Gastrocnemius medialis (tissue), 4 donors: ENCODE results near the gene PHF13. TPM values are rescaled to one million over a fixed set of nuclear protein-coding genes. Genes with fewer than 3 reads are reported as not detected.

Experiments
- ATAC-seq, 2 donors: fragments of 150-250 bp; one replicate each; pipeline ENCODE4 v1.9.1; 2016
- DNase-seq, 2 donors: peaks; one replicate each; pipeline ENCODE4 v3.0.0-alpha.2; 2019
- H3K27ac ChIP-seq, 4 donors: fragments of 200-600 bp; sonication (generic); 1 replicate in 1 of 4; 2 replicates in 3 of 4; pipeline ENCODE4 v1.5.1; 2016 to 2018; ENCODE audit warnings: mild to moderate bottlenecking in 2 of 4, moderate library complexity in 1 of 4
- H3K27me3 ChIP-seq, 3 donors: fragments of 200-600 bp; sonication (generic) in 2 of 3; 1 replicate in 1 of 3; 2 replicates in 2 of 3; pipeline versions ENCODE4 v1.5.1 to v1.6.0; 2016 to 2019; ENCODE audit warnings: mild to moderate bottlenecking in 1 of 3, moderate library complexity in 1 of 3
- H3K36me3 ChIP-seq, 2 donors: fragments of 200-600 bp; sonication (generic) in 1 of 2; one replicate each; pipeline ENCODE4 v1.5.1; 2017 to 2018
- H3K4me1 ChIP-seq, 2 donors: fragments of 200-600 bp; sonication (generic) in 1 of 2; one replicate each; pipeline ENCODE4 v1.5.1; 2016 to 2017; ENCODE audit warnings: mild to moderate bottlenecking in 2 of 2
- H3K4me3 ChIP-seq, 4 donors: fragments of 200-600 bp; sonication (generic) in 3 of 4; 1 replicate in 1 of 4; 2 replicates in 3 of 4; pipeline ENCODE4 v1.5.1; 2016 to 2019; ENCODE audit warnings: mild to moderate bottlenecking in 2 of 4
- H3K9me3 ChIP-seq, 3 donors: fragments of 200-600 bp; sonication (generic) in 2 of 3; 1 replicate in 1 of 3; 2 replicates in 2 of 3; pipeline ENCODE4 v1.5.1; 2016 to 2019
- CTCF ChIP-seq, 5 experiments: fragments of 450-650 bp in 3 of 5; fragments of 200-600 bp in 2 of 5; sonication (generic) in 2 of 5; IDR thresholded peaks in 4 of 5; conservative IDR thresholded peaks in 1 of 5; 1 replicate in 4 of 5; 2 replicates in 1 of 5; pipeline ENCODE4 v1.5.1; 2016 to 2019; ENCODE audit warnings: antibody characterized with exemption in 5 of 5, mild to moderate bottlenecking in 3 of 5, moderate library complexity in 3 of 5
- POLR2A ChIP-seq, 2 donors: fragments of 450-650 bp; IDR thresholded peaks; one replicate each; pipeline ENCODE4 v1.6.1; 2017; ENCODE audit warnings: antibody characterized with exemption in 2 of 2, mild to moderate bottlenecking in 2 of 2, moderate library complexity in 2 of 2
- in situ Hi-C, 4 donors: fragments of 200-750 bp; cut with MboI; loops; one replicate each; pipeline versions ENCODE4 v1.15.0 to v1.8.0; 2017; ENCODE audit warnings: low sequenced_read_pairs in 4 of 4
- intact Hi-C: fragments of 100-400 bp; cut with DNase I; formaldehyde crosslinking; loops from one replicate; pipeline ENCODE4 v1.15.1; 2023; ENCODE audit warnings: low total_unique reads
- total RNA-seq, 4 donors: library from RNA; depleted of rRNA; stranded (reverse); fragments of >200 nt; gene quantifications; one replicate each; pipeline versions ENCODE4 v1.1.0 to v1.2.3, GENCODE V29; 2016

PHF13 gene
- total RNA-seq, 4 donors from 2014 or later, result 4.7 to 8.5 (median 5.3) TPM

GRCh38 chr1:6579374-6580118 lies 34.0 kb upstream of the PHF13 start, which contains the start of gene ZBTB48:
ZBTB48 (plus strand) TSS chr1:6579994; CDS start chr1:6580610, 616 bp downstream.
- peaks cover 17 to 26% of the 10 kb centered on the region in 2 donors for H3K4me1 ChIP-seq
- no peak for TF ChIP-seq CTCF (IDR thresholded peaks at IDR 0.05 in 4 of 5, conservative IDR thresholded peaks at IDR 0.05 in 1 of 5)
- TF ChIP-seq POLR2A (IDR thresholded peaks at IDR 0.05), result peak; percentile 95 to 97

GRCh38 chr1:6580119-6580592 lies 33.4 kb upstream of the PHF13 start:
- Histone ChIP-seq H3K27me3 (no peaks in the 10 kb centered on the region), H3K9me3 (no peaks in the 10 kb centered on the region), H3K4me1 (peaks cover 17 to 33% of the 10 kb centered on the region in 2 donors), H3K27ac (peak overlapping the region; percentile 91 to 98 (median 96)), H3K36me3 (no peaks in the 10 kb centered on the region), H3K4me3 (peak overlapping the region; percentile 80 to 94 (median 86))
- in situ Hi-C loops (loop anchor here in 1 of 4 donors (10.0 kb wide), 1 partner anchor 55 kb away; no protein-coding TSS in a partner anchor), intact Hi-C loops (loop anchor here (2.0 to 5.0 kb wide), 2 partner anchors 21 to 47 kb away; no protein-coding TSS in a partner anchor)
- TF ChIP-seq POLR2A (IDR thresholded peaks at IDR 0.05) (no peak), CTCF (IDR thresholded peaks at IDR 0.05 in 4 of 5, conservative IDR thresholded peaks at IDR 0.05 in 1 of 5) (no peak)
- ATAC-seq, result peak; percentile 30 to 47
- DNase-seq, result no peak

More at GRCh38 chr1:6579374-6580118, 34.0 kb upstream of the PHF13 start, which contains the start of gene ZBTB48:
- ATAC-seq (peak; percentile 88 to 89), DNase-seq (peak; percentile 98 to 99)
- in situ Hi-C loops (loop anchor here in 2 of 4 donors (10.0 kb wide), 1 partner anchor 55 kb away; no protein-coding TSS in a partner anchor), intact Hi-C loops (loop anchor here (1.0 to 5.0 kb wide), 4 partner anchors 21 to 48 kb away; partner anchors contain the start of genes NOL9 and PHF13)
- Histone ChIP-seq H3K36me3 (no peaks in the 10 kb centered on the region), H3K27ac (peak within 1 kb of the TSS; percentile 91 to 98 (median 96)), H3K9me3 (no peaks in the 10 kb centered on the region), H3K27me3 (no peaks in the 10 kb centered on the region), H3K4me3 (peak within 1 kb of the TSS; percentile 80 to 94 (median 86))

- ATAC-seq (peak; percentile 10 to 36), DNase-seq (peak in 1 of 2 donors; percentile 77)
- peak overlapping the region; percentile 80 to 94 (median 86) for H3K4me3 ChIP-seq
- in situ Hi-C loops, result loop anchor here in 1 of 4 donors (10.0 kb wide), 1 partner anchor 54 kb away; no protein-coding TSS in a partner anchor
- intact Hi-C loops, result loop anchor here (2.0 to 5.0 kb wide), 2 partner anchors 20 to 46 kb away; no protein-coding TSS in a partner anchor
- H3K9me3 ChIP-seq, result no peaks in the 10 kb centered on the region
- H3K27me3 ChIP-seq, result no peaks in the 10 kb centered on the region
- no peaks in the 10 kb centered on the region for H3K36me3 ChIP-seq
- H3K27ac ChIP-seq, result peak overlapping the region; percentile 91 to 98 (median 96)
- peaks cover 17 to 36% of the 10 kb centered on the region in 2 donors for H3K4me1 ChIP-seq
- TF ChIP-seq CTCF (IDR thresholded peaks at IDR 0.05 in 4 of 5, conservative IDR thresholded peaks at IDR 0.05 in 1 of 5) (peak in 1 of 5 experiments; percentile 20), POLR2A (IDR thresholded peaks at IDR 0.05) (no peak)
Measured at GRCh38 chr1:6580593-6581409, 32.7 kb upstream of the PHF13 start.
